Measurements from ENCODE around the gene CHTF18.

The CHTF18 gene

GRCh38 chr16:776824-777223, 11.6 kb upstream of the CHTF18 start:
- no peak for DNase-seq

GRCh38 chr16:777826-778225, 10.6 kb upstream of the CHTF18 start:
- DNase-seq = no peak

GRCh38 chr16:778447-778846, 10.0 kb upstream of the CHTF18 start:
- no peak for DNase-seq

- DNase-seq = no peak
Observed at GRCh38 chr16:778909-779527, 9.4 kb upstream of the CHTF18 start.

GRCh38 chr16:779561-779960, 8.9 kb upstream of the CHTF18 start:
- no peak for DNase-seq

- no peak for DNase-seq
Observed at GRCh38 chr16:780296-780695, 8.1 kb upstream of the CHTF18 start.

- DNase-seq = no peak
Observed at GRCh38 chr16:781346-782010, 6.9 kb upstream of the CHTF18 start.

GRCh38 chr16:782258-782657, 6.2 kb upstream of the CHTF18 start:
- DNase-seq = no peak

- peak; percentile 92 for DNase-seq
Observed at GRCh38 chr16:782766-783403, 5.5 kb upstream of the CHTF18 start.

GRCh38 chr16:783404-784161, 4.8 kb upstream of the CHTF18 start:
- DNase-seq = no peak

GRCh38 chr16:784431-784830, 4.0 kb upstream of the CHTF18 start:
- no peak for DNase-seq

- DNase-seq = peak; percentile 57
Observed at GRCh38 chr16:785563-786535, 2.6 kb upstream of the CHTF18 start.

- DNase-seq = no peak
Observed at GRCh38 chr16:787321-787966, 976 bp upstream of the CHTF18 start.

GRCh38 chr16:787978-788398, 432 bp upstream of the CHTF18 start, which contains the start of gene RPUSD1:
Gene RPUSD1 (minus strand): TSS chr16:788381. CDS start chr16:787737, 644 bp downstream.
- no peak for DNase-seq

- no peak for DNase-seq
Observed at GRCh38 chr16:789191-789850, 901 bp downstream of the CHTF18 start.

GRCh38 chr16:790086-790485, 1.7 kb downstream of the CHTF18 start:
- DNase-seq = no peak

GRCh38 chr16:791131-791530, 2.7 kb downstream of the CHTF18 start:
- no peak for DNase-seq

GRCh38 chr16:792221-792995, 4.0 kb downstream of the CHTF18 start:
- no peak for DNase-seq

- DNase-seq = no peak
Observed at GRCh38 chr16:793414-793813, 5.0 kb downstream of the CHTF18 start.

GRCh38 chr16:794091-794822, 5.8 kb downstream of the CHTF18 start:
- DNase-seq = no peak

Measured in NCI-H1436 (cell line).